Measurements from ENCODE around the gene CAMK1G.

DNA sequence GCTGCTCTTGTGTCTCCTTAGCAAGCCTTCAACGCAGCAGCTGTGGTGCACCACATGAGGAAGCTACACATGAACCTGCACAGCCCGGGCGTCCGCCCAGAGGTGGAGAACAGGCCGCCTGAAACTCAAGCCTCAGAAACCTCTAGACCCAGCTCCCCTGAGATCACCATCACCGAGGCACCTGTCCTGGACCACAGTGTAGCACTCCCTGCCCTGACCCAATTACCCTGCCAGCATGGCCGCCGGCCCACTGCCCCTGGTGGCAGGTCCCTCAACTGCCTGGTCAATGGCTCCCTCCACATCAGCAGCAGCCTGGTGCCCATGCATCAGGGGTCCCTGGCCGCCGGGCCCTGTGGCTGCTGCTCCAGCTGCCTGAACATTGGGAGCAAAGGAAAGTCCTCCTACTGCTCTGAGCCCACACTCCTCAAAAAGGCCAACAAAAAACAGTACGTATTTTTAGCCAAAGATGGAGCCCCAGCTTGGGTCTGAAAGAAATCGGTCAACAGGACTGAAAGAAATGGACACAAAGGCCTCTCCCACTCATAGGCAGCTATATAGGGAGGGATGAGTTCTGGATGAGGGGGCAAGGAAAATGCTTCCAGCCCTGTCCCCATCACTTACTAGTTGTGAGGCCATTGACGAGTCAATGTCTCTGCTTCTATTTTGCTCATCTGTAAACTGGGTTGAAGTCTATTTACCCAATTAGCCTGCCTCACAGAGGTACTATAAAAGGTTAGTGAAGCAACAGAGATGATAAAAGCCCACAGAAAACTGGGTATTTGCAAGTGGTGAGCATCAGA lies 28.5 kb downstream of the CAMK1G start:
- TF ChIP-seq EZH2 (IDR thresholded peaks at IDR 0.05; ENCODE audit: borderline replicate concordance, insufficient read depth, low read depth, low read length, poor library complexity, severe bottlenecking) (no peak), CTCF (IDR thresholded peaks at IDR 0.05) (no peak)
